Measurements from ENCODE around the gene DNAJC6. TPM values are rescaled to one million over a fixed set of nuclear protein-coding genes. Genes with fewer than 3 reads are reported as not detected.

Gene DNAJC6
- total and polyA plus RNA-seq, 2 donors from 2014 or later: 2.9 to 5.8 TPM

DNA sequence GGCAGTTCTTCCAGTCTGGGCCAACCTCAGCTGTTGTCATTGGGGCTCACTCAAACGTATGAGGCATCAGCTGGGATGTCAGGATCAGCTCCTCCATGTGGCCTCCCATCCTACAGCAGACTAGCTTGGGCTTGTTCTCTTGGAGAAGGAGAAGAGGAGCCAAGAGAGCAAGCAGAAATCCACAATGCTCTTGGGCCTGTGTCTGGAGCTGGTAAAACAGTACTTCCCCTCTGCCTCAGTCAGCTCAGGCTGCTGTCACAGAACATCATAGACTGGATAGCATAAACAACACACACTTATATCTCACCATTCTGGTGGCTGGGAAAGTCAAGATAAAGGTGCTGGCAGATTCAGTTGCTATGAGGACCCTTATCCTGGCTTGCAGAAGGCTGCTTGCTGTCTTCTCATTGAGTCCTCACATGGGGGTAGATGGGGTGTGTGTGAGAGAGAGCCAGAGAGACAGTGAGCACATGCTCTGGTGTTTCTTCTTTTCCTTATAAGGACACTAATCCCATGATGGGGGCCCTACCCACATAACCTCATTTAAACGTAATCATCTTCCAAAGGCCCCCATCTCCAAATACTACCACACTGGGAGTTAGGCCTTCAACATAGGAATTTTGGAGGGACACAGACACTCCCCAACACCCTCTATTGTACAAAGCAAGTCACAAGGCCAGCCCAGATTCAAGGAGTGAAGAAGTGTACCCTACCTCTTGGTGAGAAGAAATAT lies 16.3 kb upstream of the DNAJC6 start:
- Histone ChIP-seq H3K36me3 (ENCODE audit: control insufficient read depth in 2 of 3, insufficient read depth in 3 of 3, low read length in 3 of 3) (no peaks in the 10 kb centered on the region), H3K9ac (ENCODE audit: low read length in 3 of 3) (no peak overlapping the region), H3K4me1 (ENCODE audit: control insufficient read depth in 2 of 3, insufficient read depth in 2 of 3, low read depth in 1 of 3, low read length in 3 of 3) (no peaks in the 10 kb centered on the region), H3K27me3 (ENCODE audit: control insufficient read depth, insufficient read depth, low read length) (no peaks in the 10 kb centered on the region), H3K4me3 (ENCODE audit: low read length in 3 of 3) (no peak overlapping the region), H3K27ac (ENCODE audit: low read depth in 2 of 2, low read length in 2 of 2) (no peak overlapping the region), H3K9me3 (ENCODE audit: control insufficient read depth in 2 of 3, insufficient read depth in 1 of 3, low read length in 3 of 3) (no peaks in the 10 kb centered on the region)
- FAIRE-seq: no peak
- TF ChIP-seq, protein P1, sequence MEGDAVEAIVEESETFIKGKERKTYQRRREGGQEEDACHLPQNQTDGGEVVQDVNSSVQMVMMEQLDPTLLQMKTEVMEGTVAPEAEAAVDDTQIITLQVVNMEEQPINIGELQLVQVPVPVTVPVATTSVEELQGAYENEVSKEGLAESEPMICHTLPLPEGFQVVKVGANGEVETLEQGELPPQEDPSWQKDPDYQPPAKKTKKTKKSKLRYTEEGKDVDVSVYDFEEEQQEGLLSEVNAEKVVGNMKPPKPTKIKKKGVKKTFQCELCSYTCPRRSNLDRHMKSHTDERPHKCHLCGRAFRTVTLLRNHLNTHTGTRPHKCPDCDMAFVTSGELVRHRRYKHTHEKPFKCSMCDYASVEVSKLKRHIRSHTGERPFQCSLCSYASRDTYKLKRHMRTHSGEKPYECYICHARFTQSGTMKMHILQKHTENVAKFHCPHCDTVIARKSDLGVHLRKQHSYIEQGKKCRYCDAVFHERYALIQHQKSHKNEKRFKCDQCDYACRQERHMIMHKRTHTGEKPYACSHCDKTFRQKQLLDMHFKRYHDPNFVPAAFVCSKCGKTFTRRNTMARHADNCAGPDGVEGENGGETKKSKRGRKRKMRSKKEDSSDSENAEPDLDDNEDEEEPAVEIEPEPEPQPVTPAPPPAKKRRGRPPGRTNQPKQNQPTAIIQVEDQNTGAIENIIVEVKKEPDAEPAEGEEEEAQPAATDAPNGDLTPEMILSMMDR (IDR thresholded peaks at IDR 0.05; ENCODE audit: borderline replicate concordance, extremely low read depth, insufficient read depth): no peak
- intact Hi-C loops (cut with DNase I): no loop called here
- no peak for DNase-seq

DNA sequence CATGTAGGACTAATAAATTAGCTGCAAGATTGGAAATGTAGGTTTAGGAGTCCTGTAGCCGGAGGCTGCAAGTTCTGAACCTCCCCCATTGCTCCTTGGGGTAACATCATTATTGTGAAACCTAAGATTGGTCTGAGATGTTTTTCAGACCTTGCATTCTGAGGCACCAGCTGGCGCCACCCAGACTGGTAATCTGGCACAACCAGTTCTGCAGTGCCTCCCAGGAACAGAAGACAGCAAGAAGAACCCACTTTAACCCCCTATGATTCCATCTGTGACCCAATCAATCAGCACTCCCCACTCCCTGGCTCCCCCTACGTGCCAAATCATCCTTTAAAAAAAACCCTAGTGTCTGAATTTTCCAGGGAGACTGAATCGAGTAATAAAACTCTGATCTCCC lies 11.6 kb upstream of the DNAJC6 start:
- no peak overlapping the region for H3K4me3 ChIP-seq (ENCODE audit: low read length in 3 of 3)
- H3K9ac ChIP-seq (ENCODE audit: low read length in 3 of 3): no peak overlapping the region
- no peak overlapping the region for H3K27ac ChIP-seq (ENCODE audit: low read depth in 2 of 2, low read length in 2 of 2)
- no peaks in the 10 kb centered on the region for H3K4me1 ChIP-seq (ENCODE audit: control insufficient read depth in 2 of 3, insufficient read depth in 2 of 3, low read depth in 1 of 3, low read length in 3 of 3)
- H3K27me3 ChIP-seq (ENCODE audit: control insufficient read depth, insufficient read depth, low read length): no peaks in the 10 kb centered on the region
- H3K36me3 ChIP-seq (ENCODE audit: control insufficient read depth in 2 of 3, insufficient read depth in 3 of 3, low read length in 3 of 3): no peaks in the 10 kb centered on the region
- FAIRE-seq: no peak
- no peaks in the 10 kb centered on the region for H3K9me3 ChIP-seq (ENCODE audit: control insufficient read depth in 2 of 3, insufficient read depth in 1 of 3, low read length in 3 of 3)
- DNase-seq: no peak
- intact Hi-C loops (cut with DNase I): no loop called here
- TF ChIP-seq, protein P1 (IDR thresholded peaks at IDR 0.05; ENCODE audit: borderline replicate concordance, extremely low read depth, insufficient read depth): no peak

DNA sequence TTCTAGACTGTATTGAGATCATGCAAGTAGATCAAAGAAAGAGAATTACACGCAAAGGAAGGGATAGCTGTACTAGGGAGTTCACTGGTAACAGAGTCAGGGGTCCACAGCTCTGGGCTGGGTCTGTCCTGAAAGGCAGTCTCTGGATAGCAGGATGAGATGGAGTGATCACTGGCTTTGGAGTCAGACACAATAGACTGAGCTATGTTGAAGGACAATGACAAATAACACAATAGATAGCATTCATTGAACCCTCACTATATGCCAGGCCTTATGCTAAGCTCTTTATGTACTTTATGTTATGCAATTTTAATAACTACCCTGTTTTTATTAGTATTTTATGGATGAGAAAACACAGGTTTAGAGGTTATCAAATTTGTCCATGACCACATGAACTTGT lies 10.0 kb upstream of the DNAJC6 start:
- H3K27ac ChIP-seq (ENCODE audit: low read depth in 2 of 2, low read length in 2 of 2): no peak overlapping the region
- no peak for FAIRE-seq

More for the DNA sequence above, 10.0 kb upstream of the DNAJC6 start:
- TF ChIP-seq, protein P1 (IDR thresholded peaks at IDR 0.05; ENCODE audit: borderline replicate concordance, extremely low read depth, insufficient read depth): no peak
- Histone ChIP-seq H3K27me3 (ENCODE audit: control insufficient read depth, insufficient read depth, low read length) (no peaks in the 10 kb centered on the region), H3K4me1 (ENCODE audit: control insufficient read depth in 2 of 3, insufficient read depth in 2 of 3, low read depth in 1 of 3, low read length in 3 of 3) (no peaks in the 10 kb centered on the region), H3K4me3 (ENCODE audit: low read length in 3 of 3) (no peak overlapping the region), H3K9me3 (ENCODE audit: control insufficient read depth in 2 of 3, insufficient read depth in 1 of 3, low read length in 3 of 3) (no peaks in the 10 kb centered on the region), H3K9ac (ENCODE audit: low read length in 3 of 3) (no peak overlapping the region), H3K36me3 (ENCODE audit: control insufficient read depth in 2 of 3, insufficient read depth in 3 of 3, low read length in 3 of 3) (no peaks in the 10 kb centered on the region)
- DNase-seq: no peak
- intact Hi-C loops (cut with DNase I): no loop called here
